ENCODE data around the gene ZNF175. TPM values are rescaled to one million over a fixed set of nuclear protein-coding genes. Genes with fewer than 3 reads are reported as not detected.

ZNF175 gene
- 5.9 TPM for polyA plus RNA-seq (2012; ENCODE audit: missing spikeins)

DNA sequence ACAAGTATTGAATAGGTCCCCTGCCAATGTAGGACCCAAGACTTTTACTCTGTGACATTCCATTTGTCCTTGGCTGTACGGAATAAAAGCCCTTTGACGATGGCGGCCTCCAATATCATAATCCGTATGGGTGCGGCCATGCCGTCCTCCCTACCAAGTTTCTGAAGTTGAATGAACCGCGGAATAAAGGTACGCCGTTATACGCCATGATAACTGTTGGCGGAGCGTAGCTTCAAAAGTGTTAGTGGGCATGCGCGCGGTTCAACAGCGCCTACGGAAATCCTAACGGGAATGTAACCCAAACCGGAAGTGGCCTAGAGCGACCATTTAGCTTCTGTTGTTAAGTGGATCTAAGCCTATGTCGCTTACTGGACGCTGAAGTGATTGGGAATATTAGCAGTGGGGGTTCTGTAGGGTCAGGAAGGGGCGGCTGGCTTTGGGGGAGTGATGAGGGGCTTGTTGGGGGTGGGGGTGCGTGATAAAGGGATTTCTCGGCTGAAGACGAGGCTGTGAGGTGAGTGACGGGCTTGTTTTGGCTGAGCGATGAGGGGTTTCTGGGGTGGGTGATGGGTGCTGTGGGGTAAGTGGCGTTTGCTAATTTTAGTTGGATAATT lies at the start of gene ZNF175:
Gene ZNF175, plus strand, starts transcription at position 322 of the 614 bp plus-strand sequence. CDS start 2,047 bp downstream, outside the sequence.
- peak; percentile 37 for DNase-seq (ENCODE audit: insufficient read length)
- FAIRE-seq: peak; percentile 100
- TF ChIP-seq TAF1 (IDR thresholded peaks at IDR 0.05; ENCODE audit: borderline replicate concordance, low read depth, low read length): no peak
- TF ChIP-seq POLR2A (IDR thresholded peaks at IDR 0.05; ENCODE audit: low read depth, low read length): no peak
- TF ChIP-seq POLR2AphosphoS5 (IDR thresholded peaks at IDR 0.05; ENCODE audit: low read depth, low read length): no peak

DNA sequence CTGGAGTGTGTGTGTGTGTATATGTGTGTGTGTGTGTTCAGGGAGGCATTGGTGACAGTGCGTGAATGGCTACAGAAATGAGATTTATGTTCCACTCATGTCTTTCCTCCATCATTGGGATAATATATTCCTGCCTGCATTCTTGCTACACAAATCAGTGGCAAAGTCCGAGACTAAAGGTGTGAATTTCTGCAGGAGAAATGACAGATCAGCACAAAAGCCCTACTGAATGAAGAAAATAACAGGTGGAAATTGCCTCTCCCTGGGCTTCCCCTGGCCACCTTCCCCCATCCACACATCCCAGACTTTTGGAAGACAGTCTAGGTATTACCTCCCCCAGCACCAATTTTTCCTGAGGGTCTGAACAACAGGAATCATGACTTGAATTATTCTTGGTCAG lies 49.7 kb upstream of the ZNF175 start:
- DNase-seq (ENCODE audit: insufficient read length): no peak
- TF ChIP-seq POLR2A (IDR thresholded peaks at IDR 0.05; ENCODE audit: low read depth, low read length): no peak
- no peak for TF ChIP-seq TAF1 (IDR thresholded peaks at IDR 0.05; ENCODE audit: borderline replicate concordance, low read depth, low read length)
- TF ChIP-seq POLR2AphosphoS5 (IDR thresholded peaks at IDR 0.05; ENCODE audit: low read depth, low read length): no peak
- no peak for FAIRE-seq

DNA sequence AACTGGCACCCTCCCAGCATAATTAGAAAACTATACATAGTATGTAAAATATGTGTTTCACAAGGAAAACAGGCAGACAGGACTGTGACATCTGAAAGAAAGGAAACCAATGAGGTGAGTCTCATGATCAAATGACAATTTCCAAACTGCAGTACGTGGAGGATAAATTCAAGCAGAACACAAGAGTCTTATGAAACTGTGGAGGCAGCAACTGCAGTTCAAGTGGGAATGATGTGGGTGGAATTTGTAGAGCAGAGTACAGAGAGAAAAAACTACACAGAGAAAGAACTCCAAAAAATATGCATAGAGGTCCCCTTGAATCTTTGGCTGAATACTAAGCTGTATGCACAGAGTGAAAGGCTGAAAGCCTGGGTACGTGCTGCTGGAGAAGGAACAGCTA lies 49.3 kb upstream of the ZNF175 start:
- no peak for FAIRE-seq
- no peak for TF ChIP-seq TAF1 (IDR thresholded peaks at IDR 0.05; ENCODE audit: borderline replicate concordance, low read depth, low read length)
- DNase-seq (ENCODE audit: insufficient read length): no peak

DNA sequence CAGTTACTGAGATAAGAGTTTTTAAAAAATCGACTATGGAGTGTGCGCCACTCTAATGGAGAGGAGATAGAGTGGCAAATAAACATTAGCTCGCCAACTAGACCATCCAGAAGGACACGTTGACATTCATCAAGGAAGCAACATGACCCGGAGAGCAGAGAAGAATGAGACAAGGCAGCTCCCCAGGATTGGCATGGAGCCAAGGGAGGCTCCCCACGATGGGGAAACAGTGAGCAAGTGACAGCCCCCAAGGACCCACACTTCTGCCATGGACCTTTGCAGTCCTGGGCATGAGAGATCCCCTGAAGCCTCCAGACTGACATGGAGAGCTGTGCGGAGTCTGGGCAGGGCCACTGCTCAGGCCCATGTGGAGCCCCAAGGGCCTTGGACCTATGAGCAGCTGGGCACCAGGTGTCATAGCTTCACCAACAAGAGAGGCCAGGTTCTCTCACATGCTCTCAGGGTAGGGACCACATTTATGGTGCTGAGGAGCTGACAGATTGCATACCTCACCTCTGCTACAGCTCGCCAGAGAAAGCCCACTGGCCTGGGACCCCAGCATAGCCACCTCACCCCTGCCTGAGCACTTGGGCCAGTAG lies 46.3 kb upstream of the ZNF175 start:
- DNase-seq (ENCODE audit: insufficient read length) (no peak), FAIRE-seq (no peak)
- TF ChIP-seq POLR2AphosphoS5 (IDR thresholded peaks at IDR 0.05; ENCODE audit: low read depth, low read length): no peak
- TF ChIP-seq TAF1 (IDR thresholded peaks at IDR 0.05; ENCODE audit: borderline replicate concordance, low read depth, low read length): no peak
- TF ChIP-seq POLR2A (IDR thresholded peaks at IDR 0.05; ENCODE audit: low read depth, low read length): no peak

DNA sequence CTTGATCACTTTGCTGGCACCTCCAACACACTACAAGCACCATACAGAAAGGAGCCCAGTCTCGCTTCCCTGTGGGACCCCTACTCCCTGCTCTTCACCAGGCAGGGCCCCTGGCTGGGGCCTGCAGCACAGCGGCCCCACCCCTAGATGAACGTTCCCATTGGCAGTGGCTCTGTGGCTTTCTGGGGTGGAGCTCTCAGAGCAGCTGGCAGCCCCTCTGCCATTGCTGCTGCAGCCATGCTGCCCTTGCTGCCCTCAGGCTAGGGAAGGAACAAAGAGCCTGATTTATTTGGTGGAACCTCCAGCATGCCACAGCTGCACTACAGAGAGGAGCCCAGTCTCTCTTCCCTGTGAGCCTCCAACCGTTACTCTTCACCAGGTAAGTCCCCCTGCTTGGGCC lies 45.4 kb upstream of the ZNF175 start:
- no peak for FAIRE-seq
- TF ChIP-seq POLR2AphosphoS5 (IDR thresholded peaks at IDR 0.05; ENCODE audit: low read depth, low read length) (no peak), TAF1 (IDR thresholded peaks at IDR 0.05; ENCODE audit: borderline replicate concordance, low read depth, low read length) (no peak), POLR2A (IDR thresholded peaks at IDR 0.05; ENCODE audit: low read depth, low read length) (no peak)

DNA sequence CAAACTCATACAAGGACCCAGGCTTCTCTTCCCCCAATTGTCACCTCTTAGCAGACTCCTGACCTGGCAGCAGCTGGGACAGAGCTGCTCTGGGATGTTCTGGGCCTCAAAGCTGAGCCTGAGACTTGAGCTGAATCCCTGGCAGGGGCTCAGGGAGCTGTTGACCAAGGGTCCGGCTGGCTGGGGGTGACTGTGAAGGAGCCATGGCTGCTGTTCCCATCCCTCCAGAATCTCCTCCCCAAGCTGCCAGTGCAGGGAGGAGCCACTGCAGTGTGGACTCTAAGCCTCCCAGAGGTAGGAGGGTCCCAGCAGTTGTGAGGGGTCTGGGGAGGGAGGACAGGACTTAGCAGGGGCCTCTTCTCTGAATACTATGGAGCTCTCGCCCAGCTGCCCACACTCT lies 41.8 kb upstream of the ZNF175 start:
- FAIRE-seq: no peak
- TF ChIP-seq POLR2AphosphoS5 (IDR thresholded peaks at IDR 0.05; ENCODE audit: low read depth, low read length): no peak
- TF ChIP-seq TAF1 (IDR thresholded peaks at IDR 0.05; ENCODE audit: borderline replicate concordance, low read depth, low read length): no peak
- no peak for TF ChIP-seq POLR2A (IDR thresholded peaks at IDR 0.05; ENCODE audit: low read depth, low read length)
- DNase-seq (ENCODE audit: insufficient read length): no peak

More for the DNA sequence above, 45.4 kb upstream of the ZNF175 start:
- no peak for DNase-seq (ENCODE audit: insufficient read length)

DNA sequence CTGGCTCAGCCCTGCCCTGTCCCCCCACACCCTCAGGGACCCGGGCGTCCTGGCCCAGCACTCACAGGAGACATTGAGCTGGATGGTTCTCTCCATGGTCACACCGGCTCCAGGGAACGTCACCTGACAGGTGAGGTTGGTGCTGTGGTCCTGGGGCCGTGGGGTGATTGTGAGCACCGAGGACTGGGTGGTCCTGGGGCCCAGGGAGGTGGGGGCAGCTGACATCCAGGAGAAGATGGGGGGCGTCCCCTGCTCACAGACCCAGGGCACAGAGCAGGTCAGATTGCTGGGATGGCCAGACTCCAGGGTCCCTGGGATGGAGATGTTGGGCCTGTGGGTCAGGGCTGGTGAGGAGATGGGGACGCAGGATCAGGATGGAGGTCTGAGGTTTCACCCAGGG lies 40.5 kb upstream of the ZNF175 start:
- no peak for DNase-seq (ENCODE audit: insufficient read length)
- no peak for FAIRE-seq
- no peak for TF ChIP-seq POLR2AphosphoS5 (IDR thresholded peaks at IDR 0.05; ENCODE audit: low read depth, low read length)
- TF ChIP-seq TAF1 (IDR thresholded peaks at IDR 0.05; ENCODE audit: borderline replicate concordance, low read depth, low read length): no peak
- no peak for TF ChIP-seq POLR2A (IDR thresholded peaks at IDR 0.05; ENCODE audit: low read depth, low read length)

DNA sequence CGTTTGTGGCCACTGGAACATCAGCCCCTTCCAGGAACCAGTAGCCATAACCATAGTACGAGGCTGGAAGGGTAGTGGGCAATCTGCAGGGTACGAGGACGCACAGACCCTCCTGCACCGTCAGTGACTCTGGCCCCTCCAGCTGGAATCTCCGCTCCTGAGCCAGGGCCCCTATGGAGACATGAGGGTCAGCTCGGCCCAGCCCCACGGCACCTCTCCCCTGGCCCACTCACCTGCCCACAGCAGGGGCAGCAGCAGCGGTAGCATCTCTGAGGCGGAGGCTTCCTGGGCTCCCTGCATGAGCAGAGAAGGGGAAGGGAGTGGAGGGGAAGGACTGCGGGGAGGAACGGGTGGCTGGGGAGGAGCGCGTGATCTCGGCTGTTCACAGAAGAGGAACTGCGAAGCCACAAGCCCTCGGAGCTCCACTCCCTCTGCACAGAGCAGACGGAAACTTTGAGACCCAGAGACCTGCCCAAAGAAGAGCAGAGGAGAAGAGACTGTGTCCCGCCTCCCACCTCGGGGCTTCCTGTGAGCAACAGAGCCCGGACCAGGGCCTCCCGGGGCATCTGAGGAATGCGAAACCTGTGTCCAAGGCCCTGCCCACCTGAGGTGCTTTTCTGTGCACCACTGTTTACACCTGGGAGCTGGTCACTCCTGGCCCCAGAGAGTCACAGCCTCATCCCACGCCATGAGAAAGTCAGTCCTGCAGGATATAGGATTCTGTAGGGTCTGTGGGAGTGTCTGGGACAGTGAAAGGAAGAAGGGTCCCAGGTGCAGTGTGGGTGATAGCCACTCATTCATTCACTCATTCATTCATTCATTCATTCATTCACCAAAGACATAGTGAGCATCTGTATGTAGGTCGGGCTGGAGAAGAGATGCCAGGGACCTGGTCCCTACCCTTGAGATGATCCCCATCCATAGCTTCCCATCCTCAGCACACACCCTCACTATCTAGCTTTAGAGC lies 39.5 kb upstream of the ZNF175 start, which contains the start of gene SIGLEC6:
Gene SIGLEC6, minus strand, starts transcription at position 322 of the 967 bp plus-strand sequence. Its CDS starts 22 bp downstream, at position 300.
- FAIRE-seq: peak; percentile 94
- DNase-seq (ENCODE audit: insufficient read length): peak; percentile 54
- no peak for TF ChIP-seq POLR2AphosphoS5 (IDR thresholded peaks at IDR 0.05; ENCODE audit: low read depth, low read length)
- TF ChIP-seq POLR2A (IDR thresholded peaks at IDR 0.05; ENCODE audit: low read depth, low read length): no peak
- no peak for TF ChIP-seq TAF1 (IDR thresholded peaks at IDR 0.05; ENCODE audit: borderline replicate concordance, low read depth, low read length)

DNA sequence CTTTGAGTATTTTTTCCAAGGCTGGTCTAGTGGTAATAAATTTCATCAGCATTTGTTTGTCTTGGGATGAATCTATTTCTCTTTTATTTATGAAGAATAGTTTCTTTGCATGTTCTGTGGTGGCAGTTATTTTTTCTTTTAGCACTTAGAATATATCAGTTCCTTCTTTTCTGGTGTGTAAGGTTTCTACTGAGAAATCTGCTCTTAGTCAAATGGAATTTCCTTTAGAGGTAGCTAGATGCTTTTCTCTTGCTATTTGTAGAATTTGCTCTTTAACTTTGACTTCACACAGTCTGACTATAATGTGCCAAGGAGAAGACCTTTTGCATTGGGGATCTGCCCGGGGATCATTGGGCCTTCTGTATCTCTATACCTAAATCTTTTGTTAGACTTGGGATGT lies 35.5 kb upstream of the ZNF175 start:
- peak; percentile 63 for FAIRE-seq
- TF ChIP-seq TAF1 (IDR thresholded peaks at IDR 0.05; ENCODE audit: borderline replicate concordance, low read depth, low read length) (no peak), POLR2A (IDR thresholded peaks at IDR 0.05; ENCODE audit: low read depth, low read length) (no peak), POLR2AphosphoS5 (IDR thresholded peaks at IDR 0.05; ENCODE audit: low read depth, low read length) (no peak)

DNA sequence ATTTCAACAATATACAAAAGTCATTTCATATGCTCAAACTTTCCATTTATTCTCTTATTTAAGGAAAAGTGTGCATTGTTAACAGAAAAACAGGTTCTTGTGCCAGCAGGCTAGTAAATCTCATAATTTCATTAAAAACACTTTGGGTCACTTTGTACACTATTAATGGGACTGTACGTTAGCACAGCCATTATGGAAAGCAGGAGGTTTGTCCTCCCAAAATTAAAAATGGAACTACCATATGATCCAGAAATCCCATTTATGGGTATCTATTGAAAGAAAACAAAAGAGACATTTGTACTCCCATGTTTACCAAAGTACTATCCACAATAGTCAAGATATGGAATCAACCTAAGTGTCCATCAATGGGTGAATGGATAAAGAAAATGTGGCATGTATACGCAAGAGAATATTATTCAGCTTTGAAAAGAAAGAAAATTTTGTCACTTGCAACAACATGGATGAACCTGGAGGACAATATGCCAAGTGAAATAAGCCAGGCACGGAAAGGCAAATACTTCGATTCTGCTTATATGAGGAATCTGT lies 31.2 kb upstream of the ZNF175 start:
- FAIRE-seq: no peak
- TF ChIP-seq TAF1 (IDR thresholded peaks at IDR 0.05; ENCODE audit: borderline replicate concordance, low read depth, low read length): no peak
- TF ChIP-seq POLR2AphosphoS5 (IDR thresholded peaks at IDR 0.05; ENCODE audit: low read depth, low read length): no peak
- TF ChIP-seq POLR2A (IDR thresholded peaks at IDR 0.05; ENCODE audit: low read depth, low read length): no peak

More for the DNA sequence above, 35.5 kb upstream of the ZNF175 start:
- no peak for DNase-seq (ENCODE audit: insufficient read length)

More for the DNA sequence above, 31.2 kb upstream of the ZNF175 start:
- no peak for DNase-seq (ENCODE audit: insufficient read length)
